Lung (tissue), 12 donors: ENCODE results near the gene WDR33. TPM values are rescaled to one million over a fixed set of nuclear protein-coding genes. Genes with fewer than 3 reads are reported as not detected.
"Not testable (repeated sequence)": the region's sequence is repeated elsewhere in the genome, so short reads cannot be mapped to it uniquely, and the experiment has no call there.

ENCODE experiments used
- ATAC-seq: fragments of 200-7000 bp; cut with Tn5 transposase; one replicate; pipeline ENCODE4 v1.9.1; 2020; ENCODE audit warnings: moderate number of reproducible peaks; ENCODE audit not compliant: insufficient read depth, low FRiP score
- DNase-seq, 3 donors: peaks; one replicate each; pipeline ENCODE4 v3.0.0-alpha.2; 2013 to 2017
- H3K27ac ChIP-seq, 2 donors: one replicate each; pipeline ENCODE4 v1.5.1; 2013; ENCODE audit warnings: mild to moderate bottlenecking in 2 of 2, moderate library complexity in 2 of 2, control low read depth in 1 of 2, inconsistent platforms in 1 of 2, low read depth in 1 of 2, low read length in 1 of 2
- H3K27me3 ChIP-seq, 3 donors: one replicate each; pipeline ENCODE4 v1.5.1; 2013; ENCODE audit warnings: low read length in 2 of 3; ENCODE audit not compliant: control insufficient read depth in 3 of 3, insufficient read depth in 3 of 3
- H3K36me3 ChIP-seq, 4 donors: one replicate each; pipeline ENCODE4 v1.5.1; 2013; ENCODE audit warnings: low read length in 4 of 4, mild to moderate bottlenecking in 1 of 4, moderate library complexity in 1 of 4; ENCODE audit not compliant: control insufficient read depth in 4 of 4, insufficient read depth in 4 of 4
- H3K4me1 ChIP-seq, 5 donors: one replicate each; pipeline ENCODE4 v1.5.1; 2013; ENCODE audit warnings: low read length in 5 of 5, mild to moderate bottlenecking in 2 of 5, moderate library complexity in 1 of 5; ENCODE audit not compliant: control insufficient read depth in 5 of 5, insufficient read depth in 5 of 5
- H3K4me3 ChIP-seq: one replicate; pipeline ENCODE4 v1.5.1; 2013; ENCODE audit warnings: mild to moderate bottlenecking, control low read depth, moderate library complexity
- H3K9ac ChIP-seq, 2 donors: one replicate each; pipeline ENCODE4 v1.5.1; 2013; ENCODE audit warnings: low read length in 2 of 2, control low read depth in 1 of 2; ENCODE audit not compliant: insufficient read depth in 1 of 2
- H3K9me3 ChIP-seq, 4 donors: one replicate each; pipeline ENCODE4 v1.5.1; 2013; ENCODE audit warnings: low read length in 3 of 4, mild to moderate bottlenecking in 1 of 4, moderate library complexity in 1 of 4; ENCODE audit not compliant: control insufficient read depth in 4 of 4, insufficient read depth in 3 of 4
- WGBS, 2 donors: extraction: QIAGEN DNeasy Blood & Tissue Kit; methylation state at CpG; one replicate each; pipeline ENCODE4 v1.1.7; 2013; 5-methylcytosine and 5-hydroxymethylcytosine counted together
- polyA plus RNA-seq, 2 donors: library from polyadenylated mRNA; stranded (reverse); fragments of 200-250 nt; gene quantifications; one replicate each; pipeline ENCODE4 v1.2.1, GENCODE V29; 2013
- total RNA-seq, 2 donors: library from RNA; depleted of rRNA in 1 of 2; stranded (reverse); fragments of >200 nt in 1 of 2; gene quantifications; one replicate each; pipeline ENCODE4 v1.2.1, GENCODE V29; 2014 to 2021
- TF ChIP-seq, protein P1 (sequence below): IDR thresholded peaks from 2 replicates; pipeline ENCODE4 v1.5.1; 2012; ENCODE audit warnings: mild to moderate bottlenecking; ENCODE audit errors: control extremely low read depth, extremely low read depth
- donor health status: control.
- donor health status: control.
- donor health status: Bipolar disorder and iron deficiency.
- donor health status: healthy.
- donor health status: DM: yes; HTN: yes; CAD: no.

The WDR33 gene
- total and polyA plus RNA-seq, 4 donors = 11.6 to 93.0 (median 29.2) TPM

DNA sequence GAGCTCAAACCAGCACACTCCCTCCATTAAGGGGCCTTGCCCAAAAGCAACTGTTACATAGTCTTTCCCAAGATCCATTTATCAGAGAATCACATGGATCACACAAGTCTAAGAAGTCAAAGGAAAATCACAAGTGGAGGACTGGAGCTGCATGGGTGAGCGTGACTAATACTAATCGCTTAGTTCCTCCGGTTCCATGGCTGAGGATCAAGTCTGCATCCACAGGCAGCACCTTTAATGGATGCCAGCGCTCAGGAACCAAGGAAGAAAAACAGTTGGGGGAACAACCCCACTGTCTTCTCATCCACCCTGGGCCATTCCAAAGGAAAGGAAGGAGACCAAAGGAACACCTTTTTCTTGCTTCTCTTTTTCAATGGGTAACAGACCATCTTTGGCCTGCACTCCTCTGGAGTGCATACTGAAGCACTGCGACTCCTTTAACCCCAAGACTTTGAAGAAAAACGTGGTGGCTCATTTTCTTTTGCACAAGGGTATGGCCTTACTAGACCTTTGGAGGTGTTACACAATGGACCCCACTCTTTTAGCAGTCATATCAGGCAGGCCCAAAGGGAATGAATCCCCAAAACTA lies 9.2 kb upstream of the WDR33 start:
- H3K4me1 ChIP-seq = no peaks in the 10 kb centered on the region
- no peak overlapping the region for H3K9ac ChIP-seq
- peaks cover 0 to 21% (median 8%) of the 10 kb centered on the region in 4 donors for H3K9me3 ChIP-seq
- H3K4me3 ChIP-seq = no peak overlapping the region
- ATAC-seq (no peak), DNase-seq (no peak)
- H3K27me3 ChIP-seq = no peaks in the 10 kb centered on the region
- TF ChIP-seq, protein P1, sequence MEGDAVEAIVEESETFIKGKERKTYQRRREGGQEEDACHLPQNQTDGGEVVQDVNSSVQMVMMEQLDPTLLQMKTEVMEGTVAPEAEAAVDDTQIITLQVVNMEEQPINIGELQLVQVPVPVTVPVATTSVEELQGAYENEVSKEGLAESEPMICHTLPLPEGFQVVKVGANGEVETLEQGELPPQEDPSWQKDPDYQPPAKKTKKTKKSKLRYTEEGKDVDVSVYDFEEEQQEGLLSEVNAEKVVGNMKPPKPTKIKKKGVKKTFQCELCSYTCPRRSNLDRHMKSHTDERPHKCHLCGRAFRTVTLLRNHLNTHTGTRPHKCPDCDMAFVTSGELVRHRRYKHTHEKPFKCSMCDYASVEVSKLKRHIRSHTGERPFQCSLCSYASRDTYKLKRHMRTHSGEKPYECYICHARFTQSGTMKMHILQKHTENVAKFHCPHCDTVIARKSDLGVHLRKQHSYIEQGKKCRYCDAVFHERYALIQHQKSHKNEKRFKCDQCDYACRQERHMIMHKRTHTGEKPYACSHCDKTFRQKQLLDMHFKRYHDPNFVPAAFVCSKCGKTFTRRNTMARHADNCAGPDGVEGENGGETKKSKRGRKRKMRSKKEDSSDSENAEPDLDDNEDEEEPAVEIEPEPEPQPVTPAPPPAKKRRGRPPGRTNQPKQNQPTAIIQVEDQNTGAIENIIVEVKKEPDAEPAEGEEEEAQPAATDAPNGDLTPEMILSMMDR = no peak
- no peaks in the 10 kb centered on the region for H3K36me3 ChIP-seq
- WGBS, 2 donors = 78 to 81% methylated on average over 6 of the region's 6 CpGs
- H3K27ac ChIP-seq = no peak overlapping the region

DNA sequence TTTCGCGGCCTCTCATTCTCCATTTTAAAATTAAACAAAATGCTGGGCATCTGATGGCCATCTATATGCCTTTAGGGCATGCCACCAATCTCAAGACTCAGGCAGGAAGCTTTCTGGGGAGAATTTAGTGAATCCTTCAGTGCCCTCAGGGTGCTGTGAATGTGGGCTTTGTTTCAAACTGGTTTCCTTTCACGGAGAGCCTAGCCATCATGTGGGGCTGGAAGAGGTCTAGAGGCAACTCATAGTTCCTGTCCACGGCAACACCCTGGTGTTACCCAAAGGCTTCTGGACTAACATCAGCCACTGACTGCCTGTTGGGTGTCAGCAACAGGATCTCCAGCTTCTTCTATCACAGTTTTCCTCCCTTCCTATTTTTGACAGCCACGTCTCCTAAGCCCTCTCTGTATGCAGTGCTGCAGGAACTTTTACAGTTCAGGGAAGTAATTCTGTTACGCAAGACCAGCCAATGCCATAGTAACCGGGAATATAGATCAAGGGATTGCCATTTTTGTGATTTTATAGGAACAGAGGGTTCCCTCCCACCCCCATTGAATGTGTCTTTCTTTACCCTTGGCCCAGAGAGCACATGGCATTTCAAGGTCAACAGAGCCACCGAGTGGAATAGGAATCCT lies 7.9 kb upstream of the WDR33 start:
- no peak overlapping the region for H3K9ac ChIP-seq
- no peaks in the 10 kb centered on the region for H3K36me3 ChIP-seq
- DNase-seq (no peak), ATAC-seq (no peak)
- H3K27ac ChIP-seq = no peak overlapping the region
- peaks cover 0 to 21% (median 8%) of the 10 kb centered on the region in 4 donors for H3K9me3 ChIP-seq
- H3K4me3 ChIP-seq = no peak overlapping the region
- TF ChIP-seq, protein P1 = no peak
- H3K27me3 ChIP-seq = no peaks in the 10 kb centered on the region
- no peaks in the 10 kb centered on the region for H3K4me1 ChIP-seq
- 77 to 85% methylated on average over 8 of the region's 8 CpGs for WGBS, 2 donors

DNA sequence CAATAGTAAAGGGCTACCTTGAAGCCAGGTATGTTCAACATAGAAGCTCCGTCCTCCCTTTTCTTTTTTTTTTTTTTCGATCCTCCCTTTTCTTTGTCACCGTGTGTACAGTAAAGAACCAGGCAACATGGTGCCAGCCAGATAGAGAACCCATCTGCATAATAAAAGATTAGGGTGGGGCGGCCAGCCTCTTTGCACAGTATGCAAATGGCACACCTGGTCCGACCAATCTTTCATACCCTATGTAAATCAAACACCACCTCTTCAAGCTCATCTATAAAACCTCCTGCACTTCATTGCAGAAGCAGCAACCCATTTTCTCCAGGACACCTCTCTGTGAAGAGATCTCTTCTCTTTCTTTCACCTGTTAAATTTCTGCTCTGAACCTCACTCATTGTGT lies 7.3 kb upstream of the WDR33 start:
- Histone ChIP-seq H3K4me1 (no peaks in the 10 kb centered on the region), H3K27me3 (no peaks in the 10 kb centered on the region), H3K27ac (no peak overlapping the region), H3K9ac (no peak overlapping the region), H3K4me3 (no peak overlapping the region), H3K9me3 (peaks cover 0 to 21% (median 8%) of the 10 kb centered on the region in 4 donors), H3K36me3 (no peaks in the 10 kb centered on the region)
- TF ChIP-seq, protein P1 = no peak
- 86 to 92% methylated on average over 5 of the region's 5 CpGs for WGBS, 2 donors
- DNase-seq (no peak), ATAC-seq (no peak)

DNA sequence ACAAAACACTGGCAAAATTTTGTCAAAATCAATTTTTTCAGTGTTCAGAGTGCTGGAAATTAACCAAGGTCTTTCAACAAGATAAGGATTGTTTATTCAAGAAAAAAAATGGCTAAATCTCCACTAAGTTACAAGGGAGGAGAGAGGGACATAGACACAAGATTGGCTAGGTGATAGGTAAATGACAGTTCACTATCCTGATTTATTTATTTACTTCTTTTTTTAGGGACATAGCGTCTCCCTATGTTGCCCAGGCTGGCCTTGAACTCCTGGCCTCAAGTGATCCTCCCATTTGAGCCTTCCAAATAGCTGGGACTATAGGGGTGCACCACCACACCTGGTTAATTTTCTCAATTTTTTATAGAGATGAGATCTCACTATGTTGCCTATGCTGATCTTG lies 3.7 kb upstream of the WDR33 start:
- ATAC-seq (no peak), DNase-seq (no peak)
- Histone ChIP-seq H3K27ac (no peak overlapping the region), H3K9me3 (peaks cover 0 to 5% (median 1%) of the 10 kb centered on the region in 4 donors), H3K4me3 (no peak overlapping the region), H3K27me3 (no peaks in the 10 kb centered on the region), H3K4me1 (peaks cover 0 to 5% (median 0%) of the 10 kb centered on the region in 5 donors), H3K9ac (no peak overlapping the region), H3K36me3 (peaks cover 0 to 6% (median 0%) of the 10 kb centered on the region in 4 donors)
- TF ChIP-seq, protein P1 = no peak
- WGBS, 2 donors = 95 to 97% methylated on average over 1 of the region's 1 CpG

DNA sequence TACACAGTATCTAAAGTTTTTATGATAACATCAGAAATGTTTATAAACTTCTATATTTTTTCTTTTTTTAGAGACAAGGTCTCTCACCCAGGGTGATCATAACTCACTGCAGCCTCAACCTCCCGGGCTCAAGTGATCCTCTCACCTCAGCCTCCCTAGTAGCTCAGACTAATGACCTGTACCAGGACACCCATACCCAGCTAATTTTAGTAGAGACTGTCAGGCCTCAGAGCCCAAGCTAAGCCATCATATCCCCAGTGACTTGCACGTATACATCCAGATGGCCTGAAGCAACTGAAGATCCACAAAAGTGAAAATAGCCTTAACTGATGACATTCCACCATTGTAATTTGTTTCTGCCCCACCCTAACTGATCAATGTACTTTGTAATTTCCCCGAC lies 1.5 kb upstream of the WDR33 start:
- not testable (repeated sequence) for DNase-seq, H3K9me3 ChIP-seq, H3K27me3 ChIP-seq, ATAC-seq, H3K27ac ChIP-seq, H3K9ac ChIP-seq, H3K36me3 ChIP-seq, H3K4me3 ChIP-seq, H3K4me1 ChIP-seq
- WGBS, 2 donors = 92 to 95% methylated on average over 3 of the region's 3 CpGs
